DOHH2 (cell line): ENCODE measurements around the gene FGF1.

Source experiments
- CTCF ChIP-seq: fragments of 200-600 bp; sonication (generic); IDR thresholded peaks from one replicate; pipeline ENCODE4 v1.5.1; 2014; ENCODE audit warnings: antibody characterized with exemption, mild to moderate bottlenecking, low read depth, low read length; ENCODE audit not compliant: poor library complexity, severe bottlenecking
- EZH2phosphoT487 ChIP-seq: fragments of 200-600 bp; sonication (generic); IDR thresholded peaks from 2 replicates; pipeline ENCODE4 v1.6.1; 2017; ENCODE audit warnings: borderline replicate concordance, mild to moderate bottlenecking, antibody characterized with exemption, low read length, moderate library complexity, mixed read lengths

DNA sequence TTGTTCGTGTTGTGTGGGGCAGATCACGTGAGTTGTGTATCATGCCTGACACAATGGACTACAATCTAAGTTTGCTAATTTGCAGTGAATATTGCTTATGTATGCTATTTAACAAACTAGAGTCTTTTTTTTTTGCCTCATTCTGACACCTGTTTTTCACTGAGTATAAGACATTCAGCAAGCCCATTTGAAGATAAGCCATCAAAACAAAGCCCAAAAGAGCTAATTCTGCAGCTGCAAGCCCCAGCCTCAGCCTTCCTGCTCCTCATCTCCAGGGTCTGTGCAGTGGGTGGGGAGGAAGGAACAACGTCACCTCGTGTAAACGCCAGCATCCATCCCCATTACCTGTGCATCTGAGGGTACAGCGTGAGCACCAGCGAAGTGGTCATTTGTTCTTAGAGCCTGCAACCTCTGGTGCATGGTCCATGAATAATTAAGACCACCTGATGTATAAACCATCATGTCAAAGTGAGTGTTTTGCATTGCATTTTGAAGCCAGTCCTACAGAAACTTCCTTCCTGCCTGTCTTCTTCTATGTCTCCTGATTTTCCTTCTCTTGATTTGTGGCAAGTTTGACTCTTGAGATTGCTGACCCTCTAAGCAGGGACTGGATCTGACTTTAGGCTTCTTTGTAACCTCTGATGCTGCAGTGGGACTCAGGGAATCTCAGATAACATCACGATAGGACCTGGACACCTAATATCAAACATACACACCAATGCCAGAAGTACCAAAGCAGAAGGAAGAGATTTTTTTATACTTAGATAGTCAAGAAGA is 73.2 kb downstream of the FGF1 start:
- TF ChIP-seq CTCF (no peak), EZH2phosphoT487 (no peak)
